ENCODE measurements around the gene LINC00305. TPM values are rescaled to one million over a fixed set of nuclear protein-coding genes. Genes with fewer than 3 reads are reported as not detected.
A peak's percentile ranks its signal among the peaks of the same experiment; 100 is the strongest.

Gene LINC00305
- total RNA-seq, 1 donor from 2014 or later = not detected

- H3K9me3 ChIP-seq (ENCODE audit: low read depth) = no peaks in the 10 kb centered on the region
- Mint-ChIP-seq H3K4me3 (no peak overlapping the region), H3K27ac (no peak overlapping the region), H3K9me3 (no peaks in the 10 kb centered on the region), H3K36me3 (no peaks in the 10 kb centered on the region), H3K4me1 (peaks cover 3% of the 10 kb centered on the region), H3K27me3 (ENCODE audit: insufficient read depth, low read depth) (no peaks in the 10 kb centered on the region)
- H3K79me2 ChIP-seq (ENCODE audit: low read depth) = no peaks in the 10 kb centered on the region
- H3K4me1 ChIP-seq = peaks cover 8% of the 10 kb centered on the region
- no peak overlapping the region for H3K4me3 ChIP-seq
- H3K9ac ChIP-seq = no peak overlapping the region
- H3K27ac ChIP-seq = no peak overlapping the region
- TF ChIP-seq CTCF (IDR thresholded peaks at IDR 0.05) (no peak), EZH2phosphoT487 (IDR thresholded peaks at IDR 0.05) (no peak), EZH2 (IDR thresholded peaks at IDR 0.05) (no peak)
- H3K27me3 ChIP-seq = no peaks in the 10 kb centered on the region
- DNase-seq (ENCODE audit: low spot score) = no peak
- no peak overlapping the region for H3K4me2 ChIP-seq
- H2AFZ ChIP-seq (replicated peaks) = no peak overlapping the region
- no peaks in the 10 kb centered on the region for H4K20me1 ChIP-seq (ENCODE audit: low read depth)
- H3K36me3 ChIP-seq = no peaks in the 10 kb centered on the region
- H3F3A ChIP-seq (ENCODE audit: low read depth) = peaks cover 4% of the 10 kb centered on the region
Observed at GRCh38 chr18:64111950-64112349, 36.9 kb downstream of the LINC00305 start.

GRCh38 chr18:64110692-64111480 lies 38.0 kb downstream of the LINC00305 start:
- no peak overlapping the region for H3K4me3 ChIP-seq
- H3K27me3 ChIP-seq = no peaks in the 10 kb centered on the region
- no peak overlapping the region for H3K4me2 ChIP-seq
- H3K9ac ChIP-seq = no peak overlapping the region
- H3K36me3 Mint-ChIP-seq = no peaks in the 10 kb centered on the region
- H4K20me1 ChIP-seq (ENCODE audit: low read depth) = no peaks in the 10 kb centered on the region
- no peak overlapping the region for H3K27ac Mint-ChIP-seq
- no peaks in the 10 kb centered on the region for H3K4me1 Mint-ChIP-seq
- no peaks in the 10 kb centered on the region for H3K4me1 ChIP-seq
- H3K9me3 ChIP-seq (ENCODE audit: low read depth) = no peaks in the 10 kb centered on the region
- H3K79me2 ChIP-seq (ENCODE audit: low read depth) = no peaks in the 10 kb centered on the region
- no peak overlapping the region for H3K27ac ChIP-seq
- peaks cover 2% of the 10 kb centered on the region for H3K27me3 Mint-ChIP-seq (ENCODE audit: insufficient read depth, low read depth)
- H3K36me3 ChIP-seq = no peaks in the 10 kb centered on the region
- H3K9me3 Mint-ChIP-seq = no peaks in the 10 kb centered on the region
- no peak for DNase-seq (ENCODE audit: low spot score)
- H2AFZ ChIP-seq (replicated peaks) = no peak overlapping the region
- no peak overlapping the region for H3K4me3 Mint-ChIP-seq
- no peaks in the 10 kb centered on the region for H3F3A ChIP-seq (ENCODE audit: low read depth)
- TF ChIP-seq EZH2phosphoT487 (IDR thresholded peaks at IDR 0.05) (no peak), EZH2 (IDR thresholded peaks at IDR 0.05) (no peak), CTCF (IDR thresholded peaks at IDR 0.05) (no peak)

GRCh38 chr18:64103986-64104385 lies 44.9 kb downstream of the LINC00305 start:
- Histone ChIP-seq H3K4me3 (no peak overlapping the region), H3K4me2 (no peak overlapping the region), H3K36me3 (no peaks in the 10 kb centered on the region), H3K27ac (no peak overlapping the region), H3K9ac (no peak overlapping the region), H3K79me2 (ENCODE audit: low read depth) (no peaks in the 10 kb centered on the region), H3F3A (ENCODE audit: low read depth) (no peaks in the 10 kb centered on the region), H4K20me1 (ENCODE audit: low read depth) (no peaks in the 10 kb centered on the region), H3K27me3 (no peaks in the 10 kb centered on the region), H3K4me1 (peaks cover 3% of the 10 kb centered on the region), H2AFZ (replicated peaks) (no peak overlapping the region), H3K9me3 (ENCODE audit: low read depth) (no peaks in the 10 kb centered on the region)
- Mint-ChIP-seq H3K36me3 (no peaks in the 10 kb centered on the region), H3K9me3 (no peaks in the 10 kb centered on the region), H3K27me3 (ENCODE audit: insufficient read depth, low read depth) (peaks cover 2% of the 10 kb centered on the region), H3K27ac (no peak overlapping the region), H3K4me1 (peaks cover 9% of the 10 kb centered on the region), H3K4me3 (no peak overlapping the region)
- peak; percentile 16 for DNase-seq (ENCODE audit: low spot score)
- TF ChIP-seq CTCF (IDR thresholded peaks at IDR 0.05) (peak; percentile 33), EZH2 (IDR thresholded peaks at IDR 0.05) (no peak)
